K562 treated with DMSO at 1 percent for 24 hours (cell line): ENCODE measurements around the gene FRG1. TPM values are rescaled to one million over a fixed set of nuclear protein-coding genes. Genes with fewer than 3 reads are reported as not detected.

Source experiments
- total RNA-seq: library from RNA; unstranded; fragments of 300-600 nt; gene quantifications from 2 replicates; pipeline ENCODE4 v1.2.3, GENCODE V29; 2022; ENCODE audit warnings: low read depth; ENCODE audit not compliant: insufficient read depth

Gene FRG1
- total RNA-seq = 44.6 and 46.6 TPM in 2 replicates

DNA sequence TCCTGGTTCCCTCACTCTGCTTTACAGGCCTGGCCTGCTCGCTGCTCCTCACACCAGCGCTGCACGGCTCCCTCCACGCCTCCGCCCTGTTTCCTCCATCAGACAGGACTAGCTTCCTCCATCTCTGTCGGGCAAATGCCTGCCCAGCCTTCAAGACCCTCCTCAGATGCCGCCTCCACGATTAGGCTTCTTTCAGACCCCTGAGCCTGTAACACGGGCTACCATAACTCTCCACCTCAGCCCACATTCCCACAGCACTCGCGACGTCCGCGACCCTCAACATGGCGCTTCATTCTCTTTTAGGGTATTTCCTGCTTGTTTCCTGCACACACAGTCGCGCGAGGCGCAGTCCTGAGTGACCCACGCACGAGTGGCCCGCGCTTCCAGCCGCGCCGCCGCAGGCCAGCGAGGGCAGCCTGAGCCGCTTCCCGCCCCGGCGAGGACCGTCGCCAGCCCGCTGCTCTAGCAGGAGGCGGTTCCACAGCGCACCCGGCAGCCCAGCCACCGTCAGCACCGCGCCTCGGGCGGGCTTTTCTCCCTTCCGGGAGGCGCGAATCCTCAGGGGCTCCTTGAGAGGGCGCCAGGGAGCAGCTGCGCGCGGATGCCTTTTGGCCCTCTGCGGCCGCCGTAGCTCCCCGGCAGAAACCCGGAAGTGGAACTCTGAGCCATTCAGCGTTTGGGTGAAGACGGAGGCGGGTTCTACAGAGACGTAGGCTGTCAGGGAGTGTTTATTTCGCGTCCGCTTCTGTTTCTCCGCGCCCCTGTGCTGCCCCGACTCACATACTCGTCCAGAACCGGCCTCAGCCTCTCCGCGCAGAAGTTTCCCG, at the start of gene FRG1:
Gene FRG1 (plus strand): TSS at position 695 of the 827 bp plus-strand sequence. CDS start 138 bp downstream, outside the sequence.

Other genes starting within 250 kb of the FRG1 start
- 0.72 and 1.1 TPM in 2 replicates for gene FRG2, start 86.4 kb downstream of the FRG1 start, total RNA-seq
- not detected in 2 replicates for gene DBET, start 123.6 kb downstream of the FRG1 start, total RNA-seq
- not detected in 2 replicates for gene DUX4, start 232.9 kb downstream of the FRG1 start, total RNA-seq